GM19099 (cell line): Measurements from ENCODE around the gene GIMAP1.

Experiments used
- POLR2A ChIP-seq: IDR thresholded peaks from 3 replicates; pipeline ENCODE4 v1.6.1; 2011; ENCODE audit warnings: low read depth; ENCODE audit not compliant: insufficient read length; ENCODE audit errors: extremely low read depth

Gene GIMAP1

GRCh38 chr7:150766334-150766709 is 49.9 kb downstream of the GIMAP1 start:
- TF ChIP-seq POLR2A: no peak

DNA sequence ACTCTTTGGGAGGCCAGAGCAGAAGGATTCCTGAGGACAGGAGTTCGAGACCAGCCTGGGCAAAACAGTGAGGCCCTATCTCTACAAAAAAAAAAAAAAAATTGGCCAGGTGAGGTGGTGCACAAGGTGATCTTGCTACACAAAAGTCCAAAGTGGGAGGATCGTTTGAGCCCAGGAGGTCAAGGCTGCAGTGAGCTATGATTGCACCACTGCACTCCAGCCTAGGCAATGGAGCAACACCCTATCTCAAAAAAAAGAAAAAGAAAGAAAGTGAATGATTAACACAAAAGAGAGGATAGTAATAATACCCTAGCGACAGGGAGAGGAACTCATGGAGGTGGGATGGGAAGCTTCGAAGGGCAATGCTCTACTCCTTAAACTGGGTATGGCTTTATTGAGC is 53.4 kb downstream of the GIMAP1 start:
- TF ChIP-seq POLR2A: no peak
